ENCODE measurements around the gene CALU.

Gene CALU

DNA sequence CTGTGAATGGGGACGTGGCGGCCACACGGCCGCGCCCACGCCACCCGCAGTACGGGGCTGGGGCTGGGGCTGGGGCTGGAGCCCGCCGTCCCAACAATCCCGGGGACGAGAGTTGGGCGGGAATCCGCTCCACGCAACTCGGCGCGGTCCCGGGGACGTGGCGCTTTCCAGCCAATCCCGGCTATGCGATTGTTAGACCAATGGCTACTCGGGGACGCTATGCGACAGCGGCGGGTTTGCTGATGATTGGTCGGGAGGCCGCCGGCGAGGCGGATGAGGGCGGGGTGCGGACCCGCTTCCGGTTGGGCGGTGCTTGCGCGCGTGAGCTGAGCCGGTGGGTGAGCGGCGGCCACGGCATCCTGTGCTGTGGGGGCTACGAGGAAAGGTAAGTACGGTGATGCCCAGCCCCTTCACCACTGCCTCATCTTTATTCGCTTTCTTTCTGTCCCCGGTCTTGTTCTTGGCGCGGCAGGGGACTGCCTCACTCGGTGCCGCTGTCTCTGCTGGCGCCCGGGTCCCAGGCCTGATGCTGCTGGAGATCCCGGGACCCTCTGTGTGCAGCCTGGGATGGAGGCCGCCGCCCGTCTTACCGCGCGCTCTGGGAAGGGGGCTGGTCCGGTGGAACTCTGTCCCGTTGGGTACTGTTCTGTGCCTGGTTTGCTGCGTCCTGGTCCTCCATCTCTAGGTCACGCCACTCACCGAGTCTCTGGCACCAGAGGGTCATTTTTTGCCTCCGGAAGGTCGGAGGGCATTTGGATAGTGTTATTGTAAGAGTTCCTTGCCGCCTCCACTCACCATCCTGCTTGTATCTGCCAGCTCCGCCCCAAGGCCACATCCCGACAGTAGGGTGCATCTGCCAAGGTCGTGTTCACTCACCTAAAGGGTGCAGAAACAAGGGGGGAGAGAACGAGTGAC is at the start of gene CALU:
Gene CALU (plus strand): TSS at position 312 of the 915 bp plus-strand sequence. CDS start 9,225 bp downstream, outside the sequence.
- DNase-seq (ENCODE audit: low spot score): peak; percentile 98

DNA sequence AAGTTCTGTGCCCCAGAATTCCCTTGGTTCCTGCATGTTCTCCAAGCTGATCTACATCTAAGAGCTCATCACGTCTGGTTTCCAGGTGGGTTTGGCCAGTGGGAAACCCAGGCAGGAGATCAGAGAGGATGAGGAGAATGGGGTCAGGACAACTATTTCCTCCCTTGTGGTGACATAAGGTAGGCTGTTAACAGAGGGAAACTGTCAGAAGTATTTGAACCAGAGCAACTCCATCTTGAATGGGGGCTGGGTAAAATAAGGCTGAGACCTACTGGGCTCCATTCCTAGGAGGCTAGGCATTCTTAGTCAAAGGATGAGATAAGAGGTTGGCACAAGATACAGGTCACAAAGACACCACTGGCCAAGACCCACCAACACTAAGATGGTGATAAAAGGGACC is 47.9 kb upstream of the CALU start:
- no peak for DNase-seq (ENCODE audit: low spot score)

DNA sequence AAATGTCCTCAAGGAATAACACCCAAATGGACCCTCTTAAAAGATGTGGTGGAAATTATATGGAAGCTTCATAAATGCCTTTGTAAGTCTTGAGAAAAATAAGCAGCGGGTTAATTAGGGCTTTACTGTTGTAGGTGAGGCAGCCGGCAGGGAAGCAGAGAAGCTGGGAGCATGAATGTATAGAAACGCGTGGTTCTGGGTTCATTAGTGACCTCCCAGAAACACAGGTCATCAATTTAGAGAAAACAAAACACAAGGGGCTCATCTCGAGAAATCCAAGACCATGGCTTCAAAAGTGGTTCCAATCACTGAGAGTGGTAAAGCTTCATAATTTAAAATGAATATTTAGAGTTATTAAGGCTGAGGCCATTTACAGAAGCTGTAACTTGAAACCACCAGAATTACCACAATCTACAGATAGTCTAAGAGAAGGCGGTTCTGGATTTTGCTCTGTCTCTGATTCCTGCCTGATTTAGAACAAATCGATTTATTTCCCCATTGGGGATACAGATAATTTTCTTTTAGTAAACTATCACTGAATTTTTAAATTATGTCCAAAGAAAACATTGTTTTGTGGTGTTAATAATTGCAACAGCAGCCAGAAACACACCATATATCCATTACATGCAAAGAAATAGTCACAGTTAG is 46.4 kb upstream of the CALU start:
- DNase-seq (ENCODE audit: low spot score): no peak

DNA sequence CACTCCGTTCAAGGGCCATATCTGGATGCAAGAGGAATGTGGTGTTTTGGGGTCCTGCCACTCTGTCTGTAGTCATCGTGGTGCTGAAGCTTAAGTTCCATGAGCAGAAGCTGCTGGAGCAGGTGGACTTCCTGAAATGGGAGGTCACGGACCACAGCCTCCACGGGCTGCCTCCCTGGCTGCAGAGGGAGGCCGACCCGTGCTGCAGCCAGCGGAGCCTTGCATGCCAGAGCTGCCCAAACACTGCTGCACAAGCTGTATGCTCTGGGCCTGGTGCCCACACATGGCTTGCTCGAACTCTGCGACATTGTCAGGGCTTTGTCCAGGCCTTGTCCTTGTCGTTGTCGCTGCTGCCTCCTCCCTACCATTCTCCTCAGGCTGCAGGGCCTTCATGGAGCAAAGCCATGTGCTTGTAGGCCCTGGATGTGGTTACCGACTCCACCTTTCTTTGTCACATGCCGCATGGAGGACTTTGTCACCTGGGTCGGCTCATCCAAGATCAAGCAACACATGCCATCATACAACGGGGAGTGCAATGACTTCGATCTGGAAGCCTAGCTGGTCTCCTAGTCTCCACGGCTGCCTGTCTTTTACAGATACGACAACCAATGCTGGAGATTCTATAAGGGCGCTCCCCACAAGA is 45.7 kb upstream of the CALU start:
- no peak for DNase-seq (ENCODE audit: low spot score)

DNA sequence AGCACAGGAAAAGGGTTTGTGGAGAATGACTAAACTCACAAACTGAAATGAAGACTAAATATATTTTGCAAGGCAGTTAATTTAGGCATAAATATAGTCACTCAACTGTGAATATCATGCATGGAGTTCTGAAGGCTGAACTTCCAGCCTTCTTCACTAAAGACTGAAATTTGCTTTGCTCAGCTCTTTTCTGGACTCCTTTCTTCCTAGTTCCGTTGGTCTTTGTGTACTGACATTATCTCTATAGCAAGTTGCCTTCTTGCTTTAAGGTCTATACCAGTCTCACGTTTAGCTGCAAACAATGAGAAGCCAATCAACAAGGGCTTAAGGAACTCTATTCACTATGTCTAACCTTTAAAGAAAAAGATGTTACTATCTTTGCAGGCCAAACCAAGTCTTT is 44.4 kb upstream of the CALU start:
- DNase-seq (ENCODE audit: low spot score): no peak

- no peak for DNase-seq (ENCODE audit: low spot score)
Measured at GRCh38 chr7:128697302-128697905, 41.8 kb upstream of the CALU start.

DNA sequence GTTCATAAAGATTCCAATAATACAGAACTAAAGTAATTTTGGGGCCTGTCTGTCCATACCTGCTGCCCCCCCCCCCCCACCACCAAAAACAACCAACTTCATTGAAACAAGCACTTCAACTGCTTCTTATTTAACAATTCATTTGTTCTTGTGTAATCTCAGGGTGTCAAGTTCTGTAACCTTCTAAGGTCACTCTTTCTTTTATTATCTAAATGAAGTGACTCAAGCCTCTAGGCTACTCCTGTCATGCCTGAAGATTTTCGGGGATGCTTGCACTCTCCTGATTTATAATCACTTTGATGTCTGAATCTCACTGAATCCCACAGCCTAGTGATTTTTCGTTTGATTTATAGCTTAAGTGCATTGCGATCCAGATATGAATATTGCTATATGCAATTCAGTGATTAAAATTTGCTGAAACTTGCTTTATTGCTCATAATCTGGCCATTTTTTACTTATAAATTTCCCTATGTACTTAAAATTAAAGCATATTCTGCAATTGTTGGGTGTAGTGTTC is 39.9 kb upstream of the CALU start:
- DNase-seq (ENCODE audit: low spot score): no peak

GRCh38 chr7:128699895-128700294 is 39.3 kb upstream of the CALU start:
- no peak for DNase-seq (ENCODE audit: low spot score)

GRCh38 chr7:128701062-128701785 is 37.9 kb upstream of the CALU start:
- DNase-seq (ENCODE audit: low spot score): peak; percentile 45

GRCh38 chr7:128703609-128704241 is 35.4 kb upstream of the CALU start:
- DNase-seq (ENCODE audit: low spot score): no peak

DNA sequence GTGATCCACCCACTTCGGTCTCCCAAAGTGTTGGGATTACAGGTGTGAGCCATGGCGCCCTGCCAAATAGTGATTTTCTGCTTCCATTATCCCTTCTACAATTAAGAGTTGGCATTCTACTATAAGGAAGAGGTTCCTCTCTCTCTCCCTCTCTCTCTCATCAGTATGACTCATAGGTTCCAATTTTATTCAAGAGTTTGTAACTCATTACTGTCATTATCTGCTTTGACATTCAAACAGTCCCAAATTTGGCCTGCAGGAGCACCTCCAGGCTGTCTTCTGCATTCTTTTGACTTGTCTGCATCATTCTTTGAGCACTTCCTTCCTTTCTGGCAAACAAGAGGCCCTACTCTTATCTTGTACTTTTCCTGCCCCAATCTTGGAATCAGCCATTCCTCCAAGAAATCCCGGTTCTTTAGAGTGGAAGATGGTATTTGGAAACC is 33.2 kb upstream of the CALU start:
- peak; percentile 50 for DNase-seq (ENCODE audit: low spot score)

- DNase-seq (ENCODE audit: low spot score): no peak
Measured at GRCh38 chr7:128707752-128708151, 31.4 kb upstream of the CALU start.

GRCh38 chr7:128708235-128708634 is 30.9 kb upstream of the CALU start:
- no peak for DNase-seq (ENCODE audit: low spot score)

- DNase-seq (ENCODE audit: low spot score): no peak
Measured at GRCh38 chr7:128708824-128709223, 30.3 kb upstream of the CALU start.

- DNase-seq (ENCODE audit: low spot score): peak; percentile 43
Measured at GRCh38 chr7:128710481-128710880, 28.7 kb upstream of the CALU start.

GRCh38 chr7:128713794-128714193 is 25.4 kb upstream of the CALU start:
- no peak for DNase-seq (ENCODE audit: low spot score)

DNA sequence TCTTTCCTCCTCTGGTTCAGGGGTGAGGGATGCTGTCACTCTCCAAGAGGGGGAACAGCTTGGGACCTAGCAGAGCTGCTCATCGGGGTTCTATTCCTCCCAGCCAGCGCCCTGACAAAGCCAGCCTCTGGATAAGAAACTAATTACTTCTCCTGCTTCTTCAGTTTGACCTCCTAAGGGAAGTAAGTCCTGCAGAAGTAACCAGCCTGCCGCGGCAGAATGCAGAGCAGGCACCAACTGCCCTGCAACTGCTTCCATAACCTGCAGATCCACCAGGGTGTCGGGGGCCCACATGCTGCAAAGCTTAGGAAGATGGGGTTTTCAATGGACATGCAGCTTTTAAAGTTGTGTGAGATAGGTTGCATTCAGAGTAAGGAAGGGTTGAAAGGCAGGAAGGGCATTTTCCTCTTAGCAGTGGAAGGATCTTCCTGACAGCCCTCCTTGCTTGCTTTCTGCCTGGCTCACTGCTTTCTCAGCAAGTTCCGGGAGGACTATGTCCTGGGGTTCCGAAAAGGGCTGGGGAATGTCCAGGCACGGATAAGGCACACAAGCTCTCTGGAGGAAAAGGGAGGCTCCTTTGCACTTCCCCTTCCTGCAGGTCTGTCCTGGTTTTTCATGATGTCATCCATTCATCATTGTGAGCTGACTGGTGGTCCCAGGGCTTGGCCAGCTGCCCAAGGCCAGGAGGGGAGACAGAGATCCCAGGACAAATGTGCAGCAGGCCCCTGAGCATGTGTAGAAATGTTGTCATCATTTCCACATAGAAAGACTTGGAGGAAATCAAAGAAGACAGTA is 24.3 kb upstream of the CALU start:
- DNase-seq (ENCODE audit: low spot score): no peak

DNA sequence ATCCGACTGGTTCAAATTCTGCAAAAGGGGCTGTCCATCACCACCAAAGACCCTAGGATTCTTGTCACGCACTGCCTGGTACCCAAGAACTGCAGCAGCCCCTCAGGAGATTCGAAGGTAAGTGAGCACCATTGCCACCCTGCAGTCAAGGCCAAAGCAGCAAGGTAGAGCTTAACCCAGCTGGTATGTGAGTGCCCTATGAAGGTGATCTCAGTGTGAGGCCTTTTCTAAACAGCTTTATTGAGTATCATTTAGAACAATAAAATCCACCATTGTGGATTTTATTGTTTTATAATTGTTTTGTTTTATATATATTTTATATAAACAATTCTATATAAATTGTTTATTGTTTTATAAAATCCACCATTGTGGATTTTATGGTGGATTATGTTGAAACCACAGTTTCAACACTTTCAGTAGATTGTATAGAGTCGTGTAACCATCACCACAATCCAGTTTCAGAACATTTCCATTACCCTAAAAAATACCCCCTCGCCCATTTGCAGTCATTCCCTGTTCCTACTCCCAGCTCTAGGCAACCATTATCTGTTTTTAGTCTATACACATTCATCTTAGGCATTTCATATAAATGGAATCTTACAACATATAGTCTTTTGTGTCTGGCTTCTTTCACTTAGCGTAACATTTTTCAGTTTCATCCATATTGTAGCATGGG is 20.1 kb upstream of the CALU start:
- no peak for DNase-seq (ENCODE audit: low spot score)

DNA sequence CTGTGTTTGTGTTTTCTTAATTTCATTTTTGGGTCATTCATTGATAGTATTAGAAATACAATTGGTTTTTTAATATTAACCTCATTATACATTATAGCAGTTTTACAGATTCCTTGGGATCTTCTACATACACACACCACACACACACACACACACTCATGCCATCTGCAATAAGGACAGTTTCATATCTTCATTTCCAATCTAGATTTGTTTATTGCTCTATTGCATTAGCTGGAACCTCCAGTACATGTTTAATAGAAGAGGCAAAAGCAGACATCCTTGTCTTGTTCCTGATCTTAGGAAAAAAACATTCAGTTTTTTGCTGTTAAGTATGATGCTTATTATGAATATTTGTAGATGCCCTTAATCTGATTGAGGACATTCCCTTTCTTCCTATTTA is 17.8 kb upstream of the CALU start:
- DNase-seq (ENCODE audit: low spot score): no peak

- no peak for DNase-seq (ENCODE audit: low spot score)
Measured at GRCh38 chr7:128724743-128725142, 14.4 kb upstream of the CALU start.
